ENCODE measurements around the gene ERCC2.

GRCh38 chr19:45352914-45353796 lies 17.2 kb downstream of the ERCC2 start:
- TF ChIP-seq POLR2AphosphoS5 (IDR thresholded peaks at IDR 0.05) (no peak), CTCF (IDR thresholded peaks at IDR 0.05) (no peak), EP300 (IDR thresholded peaks at IDR 0.05; ENCODE audit: low read depth) (no peak), POLR2A (IDR thresholded peaks at IDR 0.05) (no peak)

All from transverse colon (tissue), 4 donors.